SK-N-SH (cell line): Measurements from ENCODE around the gene PBXIP1. TPM values are rescaled to one million over a fixed set of nuclear protein-coding genes. Genes with fewer than 3 reads are reported as not detected.

ENCODE experiments used
- CTCF ChIA-PET: fragments of 300-600, 350-600 bp; formaldehyde crosslinking; extraction: SDS; loops from one replicate; lab custom pipeline; 2021; lab: Yijun Ruan, JAX
- POLR2A ChIA-PET: fragments of 350-600 bp; sonication (Branson Sonifier 250); formaldehyde crosslinking; extraction: SDS; loops from one replicate; lab custom pipeline; 2020; ENCODE audit warnings: antibody characterized with exemption, inconsistent platforms; lab: Yijun Ruan, JAX
- DNase-seq: peaks from one replicate; pipeline ENCODE4 v3.0.0; 2012
- H2AFZ ChIP-seq: fragments of 200-600 bp; sonication (generic); 2 replicates; pipeline ENCODE4 v1.8.1; 2016; ENCODE audit warnings: antibody characterized with exemption, mild to moderate bottlenecking, low read depth
- H3F3A ChIP-seq: fragments of 200-600 bp; sonication (generic); replicated peaks from 2 replicates; pipeline ENCODE3; 2016; ENCODE audit warnings: antibody characterized with exemption, mild to moderate bottlenecking; ENCODE audit not compliant: insufficient read depth
- H3K27ac ChIP-seq, 2 experiments: fragments of 200-500 bp in 1 of 2; fragments of 200-600 bp in 1 of 2; sonication (Bioruptor generic) in 1 of 2; sonication (generic), shearing (Covaris generic) in 1 of 2; 2 replicates each; pipeline versions ENCODE4 v1.5.1 to v1.6.1; 2014 to 2016; ENCODE audit warnings: low read depth in 2 of 2, inconsistent platforms in 1 of 2, low read length in 1 of 2, mild to moderate bottlenecking in 1 of 2, mixed read lengths in 1 of 2
- H3K27me3 ChIP-seq: fragments of 200-600 bp; sonication (generic), shearing (Covaris generic); 2 replicates; pipeline ENCODE4 v1.6.1; 2016; ENCODE audit warnings: mixed run types; ENCODE audit not compliant: insufficient read depth
- H3K36me3 ChIP-seq, 2 experiments: fragments of 200-500 bp in 1 of 2; fragments of 200-600 bp in 1 of 2; sonication (Bioruptor generic) in 1 of 2; sonication (generic) in 1 of 2; replicated peaks in 1 of 2; 2 replicates each; pipeline versions ENCODE3 to v1.5.1; 2014 to 2016; ENCODE audit warnings: low read length in 1 of 2, mild to moderate bottlenecking in 1 of 2; ENCODE audit not compliant: insufficient read depth in 2 of 2, control insufficient read depth in 1 of 2
- H3K4me1 ChIP-seq, 2 experiments: fragments of 200-500 bp in 1 of 2; fragments of 200-600 bp in 1 of 2; sonication (Bioruptor generic) in 1 of 2; sonication (generic), shearing (Covaris generic) in 1 of 2; 2 replicates each; pipeline versions ENCODE4 v1.5.1 to v1.6.1; 2014 to 2016; ENCODE audit warnings: low read depth in 1 of 2, low read length in 1 of 2, mixed run types in 1 of 2; ENCODE audit not compliant: insufficient read depth in 2 of 2, control insufficient read depth in 1 of 2
- H3K4me2 ChIP-seq: fragments of 200-600 bp; sonication (generic), shearing (Covaris generic); 2 replicates; pipeline ENCODE4 v1.6.1; 2017; ENCODE audit warnings: mixed run types
- H3K4me3 ChIP-seq, 2 experiments: fragments of 200-500 bp in 1 of 2; fragments of 200-600 bp in 1 of 2; sonication (Bioruptor generic) in 1 of 2; sonication (generic), shearing (Covaris generic) in 1 of 2; 2 replicates each; pipeline versions ENCODE4 v1.5.1 to v1.8.1; 2014 to 2016; ENCODE audit warnings: low read depth in 2 of 2, inconsistent platforms in 1 of 2, low read length in 1 of 2, mild to moderate bottlenecking in 1 of 2, mixed read lengths in 1 of 2, moderate library complexity in 1 of 2
- H3K79me2 ChIP-seq: fragments of 200-600 bp; sonication (generic); 2 replicates; pipeline ENCODE4 v1.8.1; 2017; ENCODE audit warnings: mild to moderate bottlenecking; ENCODE audit not compliant: insufficient read depth
- H3K9ac ChIP-seq: fragments of 200-600 bp; sonication (generic); 2 replicates; pipeline ENCODE4 v1.6.1; 2017; ENCODE audit warnings: mixed run types
- H3K9me2 ChIP-seq: fragments of 200-600 bp; sonication (generic); 2 replicates; pipeline ENCODE4 v1.6.1; 2017; ENCODE audit warnings: mixed run types
- H3K9me3 ChIP-seq: fragments of 200-600 bp; sonication (generic); 2 replicates; pipeline ENCODE4 v1.6.1; 2017; ENCODE audit warnings: mixed run types, mild to moderate bottlenecking, moderate library complexity
- H4K20me1 ChIP-seq: fragments of 200-600 bp; sonication (generic); 2 replicates; pipeline ENCODE4 v1.6.1; 2017; ENCODE audit warnings: mild to moderate bottlenecking, mixed run types; ENCODE audit not compliant: insufficient read depth
- CHD2 ChIP-seq: fragments of 150-350 bp; IDR thresholded peaks from 2 replicates; pipeline ENCODE4 v1.6.1; 2018; ENCODE audit warnings: low read length; ENCODE audit not compliant: partially characterized antibody
- EZH2phosphoT487 ChIP-seq: fragments of 200-600 bp; sonication (generic); IDR thresholded peaks from 2 replicates; pipeline ENCODE4 v1.6.1; 2017; ENCODE audit warnings: low read depth, mixed run types, mild to moderate bottlenecking, antibody characterized with exemption, moderate library complexity, borderline replicate concordance
- FOXJ3 ChIP-seq: sonication (generic); formaldehyde crosslinking; IDR thresholded peaks from 2 replicates; pipeline ENCODE4 v1.5.1; 2020; ENCODE audit warnings: mild to moderate bottlenecking, missing genetic modification reagents
- FOXM1 ChIP-seq: IDR thresholded peaks from 2 replicates; pipeline ENCODE4 v1.4.0; 2012; ENCODE audit warnings: low read depth, mild to moderate bottlenecking
- MEF2A ChIP-seq: IDR thresholded peaks from 2 replicates; pipeline ENCODE4 v1.4.0; 2012; ENCODE audit warnings: low read depth, borderline replicate concordance
- NRF1 ChIP-seq: IDR thresholded peaks from 2 replicates; pipeline ENCODE4 v1.6.1; 2012; ENCODE audit warnings: low read depth, mild to moderate bottlenecking, low read length
- RAD21 ChIP-seq: IDR thresholded peaks from 2 replicates; pipeline ENCODE4 v1.6.1; 2012; ENCODE audit warnings: mild to moderate bottlenecking, low read length
- RFX5 ChIP-seq: IDR thresholded peaks from 2 replicates; pipeline ENCODE4 v1.6.1; 2012; ENCODE audit warnings: mild to moderate bottlenecking, improper control_type of control experiment, low read length
- TCF12 ChIP-seq: IDR thresholded peaks from 2 replicates; pipeline ENCODE4 v1.4.0; 2012
- TEAD4 ChIP-seq: IDR thresholded peaks from 2 replicates; pipeline ENCODE4 v1.4.0; 2012; ENCODE audit warnings: mild to moderate bottlenecking, borderline replicate concordance; ENCODE audit not compliant: insufficient read depth
- WGBS: methylation state at CpG from one replicate; pipeline ENCODE4 v1.1.6; 2017; ENCODE audit warnings: low lambda C conversion rate; 5-methylcytosine and 5-hydroxymethylcytosine counted together
- polyA plus RNA-seq, 3 experiments: library from polyadenylated mRNA; depleted of rRNA; stranded (reverse); fragments of >200 nt; gene quantifications; 2 replicates each; pipeline ENCODE4 v1.2.3, GENCODE V29; 2012
- TF ChIP-seq, protein P1 (sequence below): IDR thresholded peaks from 2 replicates; pipeline ENCODE4 v1.6.1; 2012; ENCODE audit warnings: mild to moderate bottlenecking, low read depth, low read length, moderate library complexity
- TF ChIP-seq, protein P2 (sequence below): IDR thresholded peaks from 2 replicates; pipeline ENCODE4 v1.4.0; 2012; ENCODE audit warnings: low read depth, borderline replicate concordance
- TF ChIP-seq, protein P3 (sequence below): IDR thresholded peaks from 2 replicates; pipeline ENCODE4 v1.4.0; 2012; ENCODE audit warnings: low read depth, borderline replicate concordance
- TF ChIP-seq, protein P4 (sequence below): fragments of 200-600 bp; sonication (generic); IDR thresholded peaks from 2 replicates; pipeline ENCODE4 v1.6.1; 2017; ENCODE audit warnings: antibody characterized with exemption, mild to moderate bottlenecking, moderate library complexity

PBXIP1 gene
- polyA plus RNA-seq, 1 of the 3 experiments (the other 2 are of a cell fraction) = 55.9 TPM

DNA sequence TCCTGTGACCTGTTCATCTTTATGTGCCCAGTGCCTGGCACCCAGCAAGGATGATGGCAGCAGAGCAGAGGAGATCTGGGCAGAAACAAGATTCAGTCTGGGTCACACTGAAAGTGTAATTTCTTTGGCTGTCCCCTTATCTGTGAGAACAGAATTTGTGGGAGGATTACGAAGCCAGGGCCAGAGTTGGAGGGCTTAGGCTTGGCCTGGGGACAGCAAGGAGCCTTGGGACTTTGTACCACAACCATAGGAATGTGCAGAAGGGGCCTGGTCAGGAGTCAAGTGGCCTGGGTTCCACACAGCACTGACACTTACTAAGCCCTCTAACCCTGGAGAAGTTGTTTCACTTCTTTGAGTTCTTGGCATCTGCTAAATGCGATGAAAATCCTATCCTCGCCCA is 32.2 kb downstream of the PBXIP1 start (continued):
- TF ChIP-seq, protein P1, sequence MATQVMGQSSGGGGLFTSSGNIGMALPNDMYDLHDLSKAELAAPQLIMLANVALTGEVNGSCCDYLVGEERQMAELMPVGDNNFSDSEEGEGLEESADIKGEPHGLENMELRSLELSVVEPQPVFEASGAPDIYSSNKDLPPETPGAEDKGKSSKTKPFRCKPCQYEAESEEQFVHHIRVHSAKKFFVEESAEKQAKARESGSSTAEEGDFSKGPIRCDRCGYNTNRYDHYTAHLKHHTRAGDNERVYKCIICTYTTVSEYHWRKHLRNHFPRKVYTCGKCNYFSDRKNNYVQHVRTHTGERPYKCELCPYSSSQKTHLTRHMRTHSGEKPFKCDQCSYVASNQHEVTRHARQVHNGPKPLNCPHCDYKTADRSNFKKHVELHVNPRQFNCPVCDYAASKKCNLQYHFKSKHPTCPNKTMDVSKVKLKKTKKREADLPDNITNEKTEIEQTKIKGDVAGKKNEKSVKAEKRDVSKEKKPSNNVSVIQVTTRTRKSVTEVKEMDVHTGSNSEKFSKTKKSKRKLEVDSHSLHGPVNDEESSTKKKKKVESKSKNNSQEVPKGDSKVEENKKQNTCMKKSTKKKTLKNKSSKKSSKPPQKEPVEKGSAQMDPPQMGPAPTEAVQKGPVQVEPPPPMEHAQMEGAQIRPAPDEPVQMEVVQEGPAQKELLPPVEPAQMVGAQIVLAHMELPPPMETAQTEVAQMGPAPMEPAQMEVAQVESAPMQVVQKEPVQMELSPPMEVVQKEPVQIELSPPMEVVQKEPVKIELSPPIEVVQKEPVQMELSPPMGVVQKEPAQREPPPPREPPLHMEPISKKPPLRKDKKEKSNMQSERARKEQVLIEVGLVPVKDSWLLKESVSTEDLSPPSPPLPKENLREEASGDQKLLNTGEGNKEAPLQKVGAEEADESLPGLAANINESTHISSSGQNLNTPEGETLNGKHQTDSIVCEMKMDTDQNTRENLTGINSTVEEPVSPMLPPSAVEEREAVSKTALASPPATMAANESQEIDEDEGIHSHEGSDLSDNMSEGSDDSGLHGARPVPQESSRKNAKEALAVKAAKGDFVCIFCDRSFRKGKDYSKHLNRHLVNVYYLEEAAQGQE = no peak
- no peak for TF ChIP-seq CHD2

DNA sequence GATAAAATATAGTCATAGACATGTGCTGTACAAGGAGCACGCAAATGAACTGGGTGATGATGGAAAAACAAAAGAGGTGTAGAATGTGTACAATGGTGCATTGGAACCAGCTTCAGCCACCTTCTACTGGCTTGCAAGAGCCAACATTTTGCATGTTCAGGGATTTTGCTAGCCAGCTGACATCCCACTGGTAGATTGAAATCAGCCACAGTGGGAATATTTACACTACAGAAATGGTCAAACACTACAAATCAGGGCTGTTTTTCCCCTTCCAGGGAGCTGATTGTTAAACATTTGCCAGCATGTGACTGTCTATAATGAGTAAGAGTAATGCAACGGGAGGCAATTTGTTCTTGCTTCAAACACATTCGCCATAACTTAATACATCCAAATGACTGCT is 42.6 kb downstream of the PBXIP1 start:
- Histone ChIP-seq H3F3A (no peaks in the 10 kb centered on the region), H3K36me3 (no peaks in the 10 kb centered on the region), H3K27ac (no peak overlapping the region), H3K4me3 (no peak overlapping the region), H3K9me3 (no peaks in the 10 kb centered on the region), H3K27me3 (no peaks in the 10 kb centered on the region), H3K4me2 (no peak overlapping the region), H3K9ac (no peak overlapping the region), H2AFZ (no peak overlapping the region), H3K9me2 (no peaks in the 10 kb centered on the region), H3K4me1 (no peaks in the 10 kb centered on the region), H3K79me2 (no peaks in the 10 kb centered on the region), H4K20me1 (no peaks in the 10 kb centered on the region)
- ChIA-PET CTCF (interaction anchor here (0.6 to 1.6 kb wide), 4 partner anchors 23 to 434 kb away, joined by 3 to 4 read pairs (median 4); partner anchors contain the start of gene PMVK), POLR2A (no interaction called here)
- TF ChIP-seq, protein P1 = no peak
- no peak for TF ChIP-seq NRF1
- no peak for TF ChIP-seq TEAD4
- TF ChIP-seq, protein P2, sequence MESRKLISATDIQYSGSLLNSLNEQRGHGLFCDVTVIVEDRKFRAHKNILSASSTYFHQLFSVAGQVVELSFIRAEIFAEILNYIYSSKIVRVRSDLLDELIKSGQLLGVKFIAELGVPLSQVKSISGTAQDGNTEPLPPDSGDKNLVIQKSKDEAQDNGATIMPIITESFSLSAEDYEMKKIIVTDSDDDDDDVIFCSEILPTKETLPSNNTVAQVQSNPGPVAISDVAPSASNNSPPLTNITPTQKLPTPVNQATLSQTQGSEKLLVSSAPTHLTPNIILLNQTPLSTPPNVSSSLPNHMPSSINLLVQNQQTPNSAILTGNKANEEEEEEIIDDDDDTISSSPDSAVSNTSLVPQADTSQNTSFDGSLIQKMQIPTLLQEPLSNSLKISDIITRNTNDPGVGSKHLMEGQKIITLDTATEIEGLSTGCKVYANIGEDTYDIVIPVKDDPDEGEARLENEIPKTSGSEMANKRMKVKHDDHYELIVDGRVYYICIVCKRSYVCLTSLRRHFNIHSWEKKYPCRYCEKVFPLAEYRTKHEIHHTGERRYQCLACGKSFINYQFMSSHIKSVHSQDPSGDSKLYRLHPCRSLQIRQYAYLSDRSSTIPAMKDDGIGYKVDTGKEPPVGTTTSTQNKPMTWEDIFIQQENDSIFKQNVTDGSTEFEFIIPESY = no peak
- TF ChIP-seq, protein P3, sequence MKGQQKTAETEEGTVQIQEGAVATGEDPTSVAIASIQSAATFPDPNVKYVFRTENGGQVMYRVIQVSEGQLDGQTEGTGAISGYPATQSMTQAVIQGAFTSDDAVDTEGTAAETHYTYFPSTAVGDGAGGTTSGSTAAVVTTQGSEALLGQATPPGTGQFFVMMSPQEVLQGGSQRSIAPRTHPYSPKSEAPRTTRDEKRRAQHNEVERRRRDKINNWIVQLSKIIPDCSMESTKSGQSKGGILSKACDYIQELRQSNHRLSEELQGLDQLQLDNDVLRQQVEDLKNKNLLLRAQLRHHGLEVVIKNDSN = no peak
- no peak for TF ChIP-seq FOXM1
- no peak for TF ChIP-seq EZH2phosphoT487
- TF ChIP-seq, protein P4, sequence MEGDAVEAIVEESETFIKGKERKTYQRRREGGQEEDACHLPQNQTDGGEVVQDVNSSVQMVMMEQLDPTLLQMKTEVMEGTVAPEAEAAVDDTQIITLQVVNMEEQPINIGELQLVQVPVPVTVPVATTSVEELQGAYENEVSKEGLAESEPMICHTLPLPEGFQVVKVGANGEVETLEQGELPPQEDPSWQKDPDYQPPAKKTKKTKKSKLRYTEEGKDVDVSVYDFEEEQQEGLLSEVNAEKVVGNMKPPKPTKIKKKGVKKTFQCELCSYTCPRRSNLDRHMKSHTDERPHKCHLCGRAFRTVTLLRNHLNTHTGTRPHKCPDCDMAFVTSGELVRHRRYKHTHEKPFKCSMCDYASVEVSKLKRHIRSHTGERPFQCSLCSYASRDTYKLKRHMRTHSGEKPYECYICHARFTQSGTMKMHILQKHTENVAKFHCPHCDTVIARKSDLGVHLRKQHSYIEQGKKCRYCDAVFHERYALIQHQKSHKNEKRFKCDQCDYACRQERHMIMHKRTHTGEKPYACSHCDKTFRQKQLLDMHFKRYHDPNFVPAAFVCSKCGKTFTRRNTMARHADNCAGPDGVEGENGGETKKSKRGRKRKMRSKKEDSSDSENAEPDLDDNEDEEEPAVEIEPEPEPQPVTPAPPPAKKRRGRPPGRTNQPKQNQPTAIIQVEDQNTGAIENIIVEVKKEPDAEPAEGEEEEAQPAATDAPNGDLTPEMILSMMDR = no peak
- no peak for TF ChIP-seq RAD21
- TF ChIP-seq FOXJ3 (CRISPR knock-in tag) = no peak
- TF ChIP-seq RFX5 = no peak
- no peak for TF ChIP-seq MEF2A
- no peak for TF ChIP-seq TCF12
- 83% methylated on average over 3 of the region's 3 CpGs for WGBS
- DNase-seq = no peak
